ENCODE data around the gene KDM6B. TPM values are rescaled to one million over a fixed set of nuclear protein-coding genes. Genes with fewer than 3 reads are reported as not detected.

Gene KDM6B
- total RNA-seq, 1 donor from 2014 or later: 52.9 TPM

- Mint-ChIP-seq H3K4me3 (ENCODE audit: unreplicated experiment) (peak overlapping the region; percentile 94), H3K27me3 (ENCODE audit: unreplicated experiment) (no peaks in the 10 kb centered on the region), H3K9me3 (ENCODE audit: unreplicated experiment) (no peaks in the 10 kb centered on the region), H3K27ac (ENCODE audit: unreplicated experiment) (peak overlapping the region; percentile 99), H3K36me3 (ENCODE audit: unreplicated experiment) (peaks cover 8% of the 10 kb centered on the region), H3K4me1 (ENCODE audit: unreplicated experiment) (peaks cover 65% of the 10 kb centered on the region)
- peak; percentile 96 for DNase-seq (ENCODE audit: extremely low spot score, unreplicated experiment)
- TF ChIP-seq, protein P1, sequence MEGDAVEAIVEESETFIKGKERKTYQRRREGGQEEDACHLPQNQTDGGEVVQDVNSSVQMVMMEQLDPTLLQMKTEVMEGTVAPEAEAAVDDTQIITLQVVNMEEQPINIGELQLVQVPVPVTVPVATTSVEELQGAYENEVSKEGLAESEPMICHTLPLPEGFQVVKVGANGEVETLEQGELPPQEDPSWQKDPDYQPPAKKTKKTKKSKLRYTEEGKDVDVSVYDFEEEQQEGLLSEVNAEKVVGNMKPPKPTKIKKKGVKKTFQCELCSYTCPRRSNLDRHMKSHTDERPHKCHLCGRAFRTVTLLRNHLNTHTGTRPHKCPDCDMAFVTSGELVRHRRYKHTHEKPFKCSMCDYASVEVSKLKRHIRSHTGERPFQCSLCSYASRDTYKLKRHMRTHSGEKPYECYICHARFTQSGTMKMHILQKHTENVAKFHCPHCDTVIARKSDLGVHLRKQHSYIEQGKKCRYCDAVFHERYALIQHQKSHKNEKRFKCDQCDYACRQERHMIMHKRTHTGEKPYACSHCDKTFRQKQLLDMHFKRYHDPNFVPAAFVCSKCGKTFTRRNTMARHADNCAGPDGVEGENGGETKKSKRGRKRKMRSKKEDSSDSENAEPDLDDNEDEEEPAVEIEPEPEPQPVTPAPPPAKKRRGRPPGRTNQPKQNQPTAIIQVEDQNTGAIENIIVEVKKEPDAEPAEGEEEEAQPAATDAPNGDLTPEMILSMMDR (IDR thresholded peaks at IDR 0.05): no peak
Observed at GRCh38 chr17:7841915-7842379, 7.9 kb downstream of the KDM6B start.

DNA sequence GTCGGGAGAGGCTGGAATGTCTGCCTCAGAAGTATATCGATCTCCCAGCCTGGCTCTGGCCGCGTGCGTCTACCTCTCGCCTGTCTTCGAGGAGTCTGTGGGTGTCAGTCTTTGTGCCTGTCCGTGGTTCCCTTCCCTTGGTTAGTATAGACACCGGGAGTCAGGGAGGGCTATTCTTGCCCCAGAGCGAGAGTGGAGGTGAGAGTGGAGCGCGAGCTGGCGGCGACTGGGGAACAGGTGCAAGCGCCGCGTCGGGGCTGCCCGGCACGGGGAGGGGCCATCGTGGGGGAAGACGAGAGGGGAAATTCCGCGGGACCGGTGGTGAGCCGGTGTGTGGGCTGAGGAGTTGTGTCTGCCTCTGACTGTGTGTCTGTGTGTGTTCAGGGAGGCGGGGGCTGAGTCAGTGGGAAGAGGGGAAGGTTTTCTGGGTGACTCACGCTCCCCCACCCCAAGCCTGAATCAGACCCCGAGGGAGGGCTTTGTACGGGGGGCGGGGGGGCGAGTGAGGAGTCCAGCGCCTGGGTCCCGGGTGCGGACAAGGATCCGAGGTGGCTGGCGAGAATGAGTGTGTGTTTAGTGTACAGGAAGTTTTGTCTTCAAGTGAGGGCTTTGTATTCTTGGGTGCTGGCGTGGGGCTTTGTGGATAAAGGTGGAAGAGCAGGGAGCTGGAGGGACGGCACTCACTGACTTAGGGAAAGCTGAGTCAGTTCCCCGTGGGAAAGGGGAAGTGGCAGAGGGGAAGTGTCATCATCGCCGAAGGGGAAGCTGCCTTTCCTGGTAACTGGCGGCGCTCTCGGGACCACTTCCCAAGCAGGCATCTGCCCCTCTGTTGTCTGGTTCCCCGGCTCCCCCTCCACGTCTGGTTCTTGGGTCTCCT, 8.6 kb downstream of the KDM6B start:
- H3K9me3 Mint-ChIP-seq (ENCODE audit: unreplicated experiment): no peaks in the 10 kb centered on the region
- H3K4me3 Mint-ChIP-seq (ENCODE audit: unreplicated experiment): peak overlapping the region; percentile 94
- peaks cover 58% of the 10 kb centered on the region for H3K4me1 Mint-ChIP-seq (ENCODE audit: unreplicated experiment)
- TF ChIP-seq, protein P1 (IDR thresholded peaks at IDR 0.05): no peak
- peak overlapping the region; percentile 99 for H3K27ac Mint-ChIP-seq (ENCODE audit: unreplicated experiment)
- H3K27me3 Mint-ChIP-seq (ENCODE audit: unreplicated experiment): no peaks in the 10 kb centered on the region
- no peak for DNase-seq (ENCODE audit: extremely low spot score, unreplicated experiment)
- H3K36me3 Mint-ChIP-seq (ENCODE audit: unreplicated experiment): peaks cover 8% of the 10 kb centered on the region

GRCh38 chr17:7843257-7843535, 9.2 kb downstream of the KDM6B start:
- TF ChIP-seq, protein P1 (IDR thresholded peaks at IDR 0.05): no peak
- Mint-ChIP-seq H3K27me3 (ENCODE audit: unreplicated experiment) (no peaks in the 10 kb centered on the region), H3K36me3 (ENCODE audit: unreplicated experiment) (peaks cover 9% of the 10 kb centered on the region), H3K9me3 (ENCODE audit: unreplicated experiment) (no peaks in the 10 kb centered on the region), H3K27ac (ENCODE audit: unreplicated experiment) (peak overlapping the region; percentile 99), H3K4me1 (ENCODE audit: unreplicated experiment) (peaks cover 55% of the 10 kb centered on the region), H3K4me3 (ENCODE audit: unreplicated experiment) (peak overlapping the region; percentile 94)
- DNase-seq (ENCODE audit: extremely low spot score, unreplicated experiment): no peak

DNA sequence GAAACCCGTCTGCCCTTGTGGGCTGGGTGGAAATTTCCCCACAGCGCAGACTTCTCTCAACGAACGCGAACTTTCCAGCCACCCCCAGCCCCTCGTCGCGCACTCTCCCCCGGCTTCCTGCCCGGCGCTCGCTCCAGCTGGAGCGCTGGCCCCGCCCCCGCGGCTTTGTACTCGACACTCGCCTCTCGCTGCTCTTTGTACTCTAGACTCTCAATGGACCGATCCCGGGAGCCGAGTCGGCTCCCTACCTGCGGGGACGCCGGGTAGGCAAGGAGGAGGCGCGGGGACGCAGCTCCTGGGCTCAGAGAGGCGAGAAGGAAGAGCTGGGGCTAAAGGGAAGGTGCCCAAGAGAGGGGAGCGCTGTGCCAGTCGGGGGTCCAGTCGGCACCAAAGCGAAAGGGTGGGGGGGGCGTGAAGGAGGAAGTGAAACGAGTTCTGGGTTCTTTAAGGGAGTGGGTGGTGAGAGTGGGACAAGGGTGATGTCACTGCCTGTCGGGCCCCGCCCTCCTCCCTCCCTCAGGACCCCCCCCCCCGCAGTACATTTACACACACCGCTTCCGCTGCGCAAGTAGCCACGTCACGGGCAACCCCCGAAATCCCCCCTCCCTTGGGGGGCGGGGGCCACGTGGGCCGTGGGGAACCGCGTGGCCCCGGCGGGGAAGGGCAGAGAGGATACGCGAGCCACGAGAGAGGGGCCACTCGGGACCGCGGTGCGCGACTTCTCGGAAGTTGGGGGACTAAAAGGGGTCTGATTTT, 9.7 kb downstream of the KDM6B start:
- Mint-ChIP-seq H3K27ac (ENCODE audit: unreplicated experiment) (peak overlapping the region; percentile 99), H3K27me3 (ENCODE audit: unreplicated experiment) (no peaks in the 10 kb centered on the region), H3K36me3 (ENCODE audit: unreplicated experiment) (peaks cover 10% of the 10 kb centered on the region), H3K9me3 (ENCODE audit: unreplicated experiment) (no peaks in the 10 kb centered on the region), H3K4me1 (ENCODE audit: unreplicated experiment) (peaks cover 51% of the 10 kb centered on the region), H3K4me3 (ENCODE audit: unreplicated experiment) (peak overlapping the region; percentile 94)
- DNase-seq (ENCODE audit: extremely low spot score, unreplicated experiment): no peak
- TF ChIP-seq, protein P1 (IDR thresholded peaks at IDR 0.05): no peak

All from osteocyte (in vitro differentiated cells).